ENCODE results near the gene PRDM16.

Gene PRDM16

DNA sequence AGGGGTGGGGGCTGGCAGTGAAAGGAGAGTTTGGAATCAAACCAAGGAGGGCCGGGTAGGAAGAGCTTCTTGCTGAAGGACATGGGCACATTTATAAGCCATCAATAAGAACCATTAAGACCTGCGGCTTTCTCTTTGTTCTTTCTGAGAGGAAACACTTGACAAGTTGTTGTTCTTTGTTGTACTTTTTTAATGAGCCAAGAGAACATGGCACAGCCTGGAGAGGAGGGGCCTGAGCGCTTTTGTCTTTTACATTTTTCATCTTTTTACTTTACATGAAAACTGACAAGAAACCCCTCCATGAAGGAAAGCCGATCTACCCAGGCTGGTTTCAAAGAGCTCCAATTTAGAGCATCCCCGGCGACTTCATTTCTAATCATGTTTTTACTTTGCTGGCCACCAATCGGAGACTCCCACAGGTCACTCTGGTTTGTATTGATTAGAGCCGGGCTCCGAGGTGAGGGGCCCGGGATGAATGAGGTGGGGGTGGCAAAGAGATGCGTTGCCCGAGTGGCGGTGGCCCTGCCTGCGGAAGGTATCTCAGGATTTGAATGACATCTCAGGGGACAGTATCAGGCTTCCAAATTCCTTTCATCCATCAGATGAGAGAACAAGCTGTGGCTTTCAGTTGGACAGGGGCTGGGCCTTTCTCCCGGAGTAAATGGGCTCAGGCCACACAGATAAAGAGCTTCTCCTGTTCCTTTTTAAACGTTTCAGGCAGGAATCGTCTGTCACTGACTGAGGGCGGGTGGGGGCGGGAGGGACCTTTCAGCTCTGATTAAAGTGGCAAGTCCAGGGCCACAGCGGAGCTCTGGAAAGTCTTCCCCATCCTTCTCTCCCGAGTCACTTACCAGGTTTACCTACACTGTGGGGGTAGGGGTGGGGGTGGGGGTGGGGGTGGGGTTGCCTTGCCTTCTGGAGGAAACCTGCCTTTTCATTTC lies 246.7 kb downstream of the PRDM16 start:
- Histone ChIP-seq H3K9me3 (ENCODE audit: control insufficient read depth, low read length) (no peaks in the 10 kb centered on the region), H3K4me1 (ENCODE audit: control insufficient read depth, insufficient read depth, low read length) (peaks cover 47% of the 10 kb centered on the region)

DNA sequence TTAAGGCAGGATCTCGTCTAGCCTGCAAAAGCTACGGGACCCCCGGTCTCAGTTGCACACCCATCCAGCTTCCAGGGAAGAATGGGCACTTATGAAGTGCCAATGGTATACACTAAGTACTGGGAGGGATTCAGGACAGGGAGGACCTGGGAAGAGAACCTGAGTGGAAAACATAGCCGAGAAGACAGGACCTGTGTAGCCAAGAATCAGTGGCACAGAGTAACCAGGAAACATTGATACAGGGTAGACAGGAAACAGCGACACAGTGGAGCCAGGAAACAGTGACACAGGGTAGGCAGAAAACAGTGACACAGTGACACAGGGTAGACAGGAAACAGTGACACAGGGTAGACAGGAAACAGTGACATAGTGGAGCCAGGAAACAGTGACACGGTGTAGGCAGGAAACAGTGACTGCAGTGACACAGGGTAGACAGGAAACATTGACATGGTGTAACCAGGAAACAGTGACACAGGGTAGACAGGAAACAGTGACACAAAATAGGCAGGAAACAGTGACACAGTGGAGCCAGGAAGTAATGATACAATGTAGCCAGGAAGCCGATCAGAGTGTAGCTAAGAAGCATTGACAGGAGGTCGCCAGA lies 247.4 kb downstream of the PRDM16 start:
- H3K9me3 ChIP-seq (ENCODE audit: control insufficient read depth, low read length), result no peaks in the 10 kb centered on the region
- no peak overlapping the region for H3K4me3 ChIP-seq (ENCODE audit: low read length)
- H3K4me1 ChIP-seq (ENCODE audit: control insufficient read depth, insufficient read depth, low read length), result peaks cover 55% of the 10 kb centered on the region
- H3K9ac ChIP-seq (ENCODE audit: low read length), result no peak overlapping the region
- no peaks in the 10 kb centered on the region for H3K27me3 ChIP-seq (ENCODE audit: control insufficient read depth, insufficient read depth, low read length)
- H3K36me3 ChIP-seq (ENCODE audit: control insufficient read depth, insufficient read depth, low read length), result no peaks in the 10 kb centered on the region

More for the DNA sequence above, 246.7 kb downstream of the PRDM16 start:
- H3K4me3 ChIP-seq (ENCODE audit: low read length), result no peak overlapping the region
- H3K36me3 ChIP-seq (ENCODE audit: control insufficient read depth, insufficient read depth, low read length), result no peaks in the 10 kb centered on the region
- no peaks in the 10 kb centered on the region for H3K27me3 ChIP-seq (ENCODE audit: control insufficient read depth, insufficient read depth, low read length)
- no peak overlapping the region for H3K9ac ChIP-seq (ENCODE audit: low read length)

DNA sequence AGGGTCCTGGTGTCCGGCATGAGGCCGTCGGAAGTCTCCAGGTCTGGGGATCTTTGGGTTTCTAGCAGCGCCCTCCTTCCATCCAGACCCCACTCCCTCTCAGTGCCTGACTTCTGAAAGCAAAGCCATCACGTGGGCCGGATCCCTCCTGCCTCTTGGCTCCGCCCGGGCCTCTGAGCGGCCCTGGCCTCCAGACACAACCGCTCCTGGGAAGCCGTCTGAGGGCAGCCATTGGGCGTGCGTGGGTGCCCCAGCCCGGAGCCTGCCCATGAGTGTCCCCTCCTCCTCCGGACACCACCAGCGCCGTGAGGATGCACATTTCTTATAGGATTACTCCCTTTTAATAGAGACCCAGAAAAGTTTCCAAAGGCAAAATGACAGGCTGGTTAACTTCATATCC lies 248.5 kb downstream of the PRDM16 start:
- peaks cover 59% of the 10 kb centered on the region for H3K4me1 ChIP-seq (ENCODE audit: control insufficient read depth, insufficient read depth, low read length)
- H3K36me3 ChIP-seq (ENCODE audit: control insufficient read depth, insufficient read depth, low read length), result no peaks in the 10 kb centered on the region
- no peak overlapping the region for H3K4me3 ChIP-seq (ENCODE audit: low read length)
- no peaks in the 10 kb centered on the region for H3K27me3 ChIP-seq (ENCODE audit: control insufficient read depth, insufficient read depth, low read length)
- no peaks in the 10 kb centered on the region for H3K9me3 ChIP-seq (ENCODE audit: control insufficient read depth, low read length)
- no peak overlapping the region for H3K9ac ChIP-seq (ENCODE audit: low read length)

DNA sequence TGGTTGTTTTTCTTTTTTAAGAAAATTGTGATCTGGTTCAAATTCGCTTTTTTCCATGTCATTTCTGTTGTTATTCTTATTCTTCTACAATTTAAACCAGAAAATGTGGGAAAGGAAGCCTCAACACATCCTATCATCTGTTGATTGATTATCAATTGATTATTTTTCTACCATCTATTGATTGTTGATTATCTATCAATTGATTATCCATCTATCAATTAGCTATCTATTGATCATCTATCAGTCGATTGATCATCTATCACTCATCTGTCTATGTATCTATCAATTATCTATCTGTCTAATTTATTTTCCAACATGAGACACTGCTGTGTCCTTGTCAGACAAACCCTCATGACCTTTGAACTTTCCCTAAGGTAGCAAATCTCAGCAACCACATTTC lies 249.3 kb downstream of the PRDM16 start:
- Histone ChIP-seq H3K36me3 (ENCODE audit: control insufficient read depth, insufficient read depth, low read length) (no peaks in the 10 kb centered on the region), H3K9me3 (ENCODE audit: control insufficient read depth, low read length) (no peaks in the 10 kb centered on the region), H3K9ac (ENCODE audit: low read length) (no peak overlapping the region), H3K4me1 (ENCODE audit: control insufficient read depth, insufficient read depth, low read length) (peaks cover 61% of the 10 kb centered on the region), H3K4me3 (ENCODE audit: low read length) (no peak overlapping the region), H3K27me3 (ENCODE audit: control insufficient read depth, insufficient read depth, low read length) (no peaks in the 10 kb centered on the region)

DNA sequence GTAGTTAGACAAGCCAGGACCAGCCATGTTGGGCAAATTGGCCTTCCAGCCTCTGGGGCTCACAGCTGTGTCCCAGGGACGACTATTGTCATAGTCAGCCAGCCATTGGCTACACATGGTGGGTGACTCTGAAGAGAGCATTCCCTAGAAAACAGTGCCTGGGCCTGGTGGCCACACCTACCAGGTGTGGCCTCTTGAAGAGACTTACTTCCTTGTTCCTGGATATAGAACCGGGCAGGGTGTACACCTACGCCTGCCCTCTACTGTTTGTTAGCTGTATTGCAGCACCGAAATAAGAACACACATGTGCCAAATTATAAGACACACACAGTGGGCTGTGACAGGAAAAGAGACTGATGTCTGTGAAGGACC lies 250.9 kb downstream of the PRDM16 start:
- Histone ChIP-seq H3K4me1 (ENCODE audit: control insufficient read depth, insufficient read depth, low read length) (peaks cover 57% of the 10 kb centered on the region), H3K27me3 (ENCODE audit: control insufficient read depth, insufficient read depth, low read length) (no peaks in the 10 kb centered on the region), H3K9ac (ENCODE audit: low read length) (peak overlapping the region; percentile 20)

DNA sequence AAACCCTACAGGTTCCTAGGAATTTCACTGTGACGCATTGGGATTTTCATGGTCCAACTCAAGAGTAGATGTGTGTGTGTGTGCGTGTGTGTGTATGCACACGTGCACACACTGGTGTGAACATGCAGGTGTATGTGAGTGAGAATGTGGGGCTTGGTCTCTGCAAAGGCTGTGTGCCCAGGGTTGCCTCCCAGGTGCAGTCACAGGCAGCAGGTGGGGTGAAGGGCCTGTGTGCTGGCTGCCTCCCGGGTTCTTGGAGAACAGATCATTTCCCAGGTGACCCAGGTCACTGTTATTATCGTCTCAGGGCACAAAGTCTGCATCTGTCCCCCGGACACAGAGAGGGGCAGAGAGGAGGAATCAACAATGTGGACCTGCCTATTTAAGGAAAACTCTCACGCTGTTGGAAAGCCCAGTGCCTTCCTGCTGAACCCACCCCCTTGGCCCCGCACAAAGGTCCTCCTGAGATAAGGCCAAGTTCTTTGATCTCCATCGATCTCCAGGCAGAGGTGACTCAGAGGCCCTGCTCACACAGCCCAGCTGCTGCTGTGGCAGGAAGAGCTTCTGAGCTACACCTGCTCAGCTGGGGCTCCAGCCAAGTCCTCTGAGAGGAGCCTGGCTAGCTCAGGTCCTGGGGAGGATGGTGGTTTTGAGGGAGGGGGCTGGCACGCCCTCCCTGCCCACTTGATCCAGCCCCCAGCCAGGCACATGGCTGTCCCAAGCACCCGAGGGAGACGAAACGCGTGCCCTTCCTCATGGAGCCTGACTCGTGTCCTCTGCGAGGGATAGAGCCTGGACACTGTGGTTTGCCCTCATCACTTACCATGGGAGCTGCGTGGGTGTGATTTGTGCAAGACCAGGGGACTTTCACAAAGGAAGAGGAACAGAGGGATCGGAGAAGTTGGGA lies 251.5 kb downstream of the PRDM16 start:
- Histone ChIP-seq H3K27me3 (ENCODE audit: control insufficient read depth, insufficient read depth, low read length) (peaks cover 3% of the 10 kb centered on the region), H3K36me3 (ENCODE audit: control insufficient read depth, insufficient read depth, low read length) (no peaks in the 10 kb centered on the region), H3K9ac (ENCODE audit: low read length) (no peak overlapping the region), H3K4me3 (ENCODE audit: low read length) (no peak overlapping the region), H3K9me3 (ENCODE audit: control insufficient read depth, low read length) (no peaks in the 10 kb centered on the region), H3K4me1 (ENCODE audit: control insufficient read depth, insufficient read depth, low read length) (peaks cover 57% of the 10 kb centered on the region)

More for the DNA sequence above, 250.9 kb downstream of the PRDM16 start:
- H3K36me3 ChIP-seq (ENCODE audit: control insufficient read depth, insufficient read depth, low read length), result no peaks in the 10 kb centered on the region
- H3K4me3 ChIP-seq (ENCODE audit: low read length), result no peak overlapping the region
- no peaks in the 10 kb centered on the region for H3K9me3 ChIP-seq (ENCODE audit: control insufficient read depth, low read length)

DNA sequence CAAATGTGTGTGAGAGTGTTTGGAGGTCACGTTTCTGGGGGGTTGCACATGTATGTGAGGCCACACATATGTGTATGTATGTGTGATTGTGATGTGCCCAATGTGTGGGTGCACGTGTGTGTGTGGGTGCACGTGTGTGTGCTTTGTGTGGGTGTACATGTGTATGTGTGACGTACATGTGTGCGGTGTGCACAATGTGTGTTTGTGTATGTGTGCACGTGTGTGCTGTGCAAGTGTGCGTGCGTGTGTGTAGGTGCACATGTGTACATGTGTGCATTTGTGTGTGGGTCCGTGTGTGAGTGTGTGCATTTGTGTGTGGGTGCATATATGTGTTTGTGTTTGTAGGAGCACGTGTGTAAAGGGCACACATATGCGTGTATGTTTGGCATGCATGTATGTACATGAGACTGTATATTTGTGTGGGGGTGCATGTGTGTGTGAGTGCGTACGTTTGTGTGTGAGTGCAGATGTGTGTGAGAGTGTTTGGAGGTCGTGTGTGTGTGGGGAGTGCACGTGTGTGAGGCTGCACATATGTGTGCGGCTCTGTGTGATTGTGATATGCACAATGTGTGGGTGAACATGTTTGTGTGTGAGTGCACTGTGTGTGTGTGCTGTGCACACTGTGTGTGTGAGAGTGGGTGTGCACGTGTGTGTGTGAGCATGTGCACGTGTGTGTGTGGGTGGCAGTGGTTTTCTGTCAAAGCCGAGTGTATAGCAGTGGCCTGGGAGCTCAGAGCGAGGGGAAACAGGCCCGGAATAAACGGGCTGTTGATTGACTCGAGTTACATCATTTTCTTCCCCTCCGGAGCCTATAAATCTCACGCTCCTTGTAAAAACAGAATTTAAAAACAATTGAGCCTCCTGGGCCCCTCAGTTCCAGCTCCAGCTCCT lies 252.8 kb downstream of the PRDM16 start:
- Histone ChIP-seq H3K4me1 (ENCODE audit: control insufficient read depth, insufficient read depth, low read length) (peaks cover 52% of the 10 kb centered on the region), H3K9ac (ENCODE audit: low read length) (no peak overlapping the region), H3K4me3 (ENCODE audit: low read length) (no peak overlapping the region), H3K27me3 (ENCODE audit: control insufficient read depth, insufficient read depth, low read length) (peaks cover 6% of the 10 kb centered on the region), H3K36me3 (ENCODE audit: control insufficient read depth, insufficient read depth, low read length) (no peaks in the 10 kb centered on the region), H3K9me3 (ENCODE audit: control insufficient read depth, low read length) (no peaks in the 10 kb centered on the region)

DNA sequence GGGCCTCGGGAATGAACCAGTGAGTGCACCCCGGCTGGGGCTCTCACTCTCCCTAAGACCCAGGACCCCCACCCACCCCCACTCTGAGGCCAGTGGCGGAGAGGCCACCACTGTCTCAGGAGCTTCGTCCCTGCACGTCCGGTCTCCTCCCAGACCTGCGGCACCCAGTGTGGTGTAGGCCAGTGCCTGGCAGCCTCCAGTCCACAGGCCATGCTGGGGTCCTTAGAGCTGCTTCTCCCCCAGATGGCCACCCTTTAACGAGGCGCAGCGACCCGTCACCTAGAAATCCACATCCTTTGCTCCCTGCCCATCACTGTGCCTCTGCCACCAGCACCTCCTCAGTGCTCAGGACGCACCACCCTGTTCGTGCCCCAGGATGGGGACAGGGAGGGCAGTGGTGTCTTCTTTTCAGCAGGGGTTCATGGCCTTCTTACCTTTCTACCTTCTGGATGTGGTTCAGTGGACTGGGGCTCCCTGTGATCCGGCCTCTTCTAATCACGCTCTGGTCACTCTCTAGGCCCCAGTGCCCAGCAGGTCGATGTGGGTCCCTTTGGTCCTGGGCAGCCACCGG lies 253.5 kb downstream of the PRDM16 start:
- H3K4me1 ChIP-seq (ENCODE audit: control insufficient read depth, insufficient read depth, low read length), result peaks cover 52% of the 10 kb centered on the region
- H3K9ac ChIP-seq (ENCODE audit: low read length), result no peak overlapping the region
- H3K4me3 ChIP-seq (ENCODE audit: low read length), result no peak overlapping the region
- H3K9me3 ChIP-seq (ENCODE audit: control insufficient read depth, low read length), result no peaks in the 10 kb centered on the region
- no peaks in the 10 kb centered on the region for H3K36me3 ChIP-seq (ENCODE audit: control insufficient read depth, insufficient read depth, low read length)
- peaks cover 6% of the 10 kb centered on the region for H3K27me3 ChIP-seq (ENCODE audit: control insufficient read depth, insufficient read depth, low read length)

DNA sequence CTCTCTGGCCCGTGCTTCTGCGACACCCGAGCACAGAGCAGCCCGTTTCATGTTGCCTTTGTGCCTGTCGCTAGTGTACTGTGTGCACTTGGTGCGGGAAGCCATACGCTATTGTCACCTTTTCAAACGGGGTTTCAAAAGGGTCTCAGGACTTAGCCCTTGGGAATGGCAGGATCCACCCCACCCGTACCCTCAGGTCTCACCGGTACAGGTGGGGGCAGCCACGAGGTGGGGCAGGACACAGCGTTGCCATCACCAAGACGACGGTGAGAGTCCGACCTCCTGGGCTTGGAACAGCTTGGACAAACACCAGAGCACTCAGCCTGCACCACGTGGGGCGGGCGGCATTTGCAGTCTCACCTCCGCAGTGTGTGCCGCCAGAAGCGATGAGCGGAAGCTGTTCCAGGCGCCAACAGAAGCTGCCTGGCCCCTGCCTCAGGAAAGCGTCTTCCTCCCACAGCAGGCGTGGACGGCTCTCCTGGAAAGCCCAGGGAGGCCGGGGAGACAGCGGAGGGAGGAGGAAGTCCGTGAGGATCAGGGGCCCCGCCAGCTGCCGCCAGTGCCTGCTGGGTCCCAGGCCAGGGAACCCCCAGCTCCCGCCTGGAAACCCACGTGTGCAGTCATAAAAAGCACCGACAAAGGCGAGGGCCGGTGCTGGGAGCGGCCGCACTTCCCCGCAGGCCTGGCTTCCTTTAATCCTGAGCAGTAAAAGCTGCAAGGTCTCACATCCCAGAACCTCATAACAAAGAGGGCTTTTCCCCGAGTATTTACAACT lies 254.2 kb downstream of the PRDM16 start:
- Histone ChIP-seq H3K36me3 (ENCODE audit: control insufficient read depth, insufficient read depth, low read length) (no peaks in the 10 kb centered on the region), H3K27me3 (ENCODE audit: control insufficient read depth, insufficient read depth, low read length) (peaks cover 6% of the 10 kb centered on the region), H3K4me1 (ENCODE audit: control insufficient read depth, insufficient read depth, low read length) (peaks cover 52% of the 10 kb centered on the region), H3K9ac (ENCODE audit: low read length) (peak overlapping the region; percentile 28), H3K9me3 (ENCODE audit: control insufficient read depth, low read length) (no peaks in the 10 kb centered on the region), H3K4me3 (ENCODE audit: low read length) (no peak overlapping the region)

DNA sequence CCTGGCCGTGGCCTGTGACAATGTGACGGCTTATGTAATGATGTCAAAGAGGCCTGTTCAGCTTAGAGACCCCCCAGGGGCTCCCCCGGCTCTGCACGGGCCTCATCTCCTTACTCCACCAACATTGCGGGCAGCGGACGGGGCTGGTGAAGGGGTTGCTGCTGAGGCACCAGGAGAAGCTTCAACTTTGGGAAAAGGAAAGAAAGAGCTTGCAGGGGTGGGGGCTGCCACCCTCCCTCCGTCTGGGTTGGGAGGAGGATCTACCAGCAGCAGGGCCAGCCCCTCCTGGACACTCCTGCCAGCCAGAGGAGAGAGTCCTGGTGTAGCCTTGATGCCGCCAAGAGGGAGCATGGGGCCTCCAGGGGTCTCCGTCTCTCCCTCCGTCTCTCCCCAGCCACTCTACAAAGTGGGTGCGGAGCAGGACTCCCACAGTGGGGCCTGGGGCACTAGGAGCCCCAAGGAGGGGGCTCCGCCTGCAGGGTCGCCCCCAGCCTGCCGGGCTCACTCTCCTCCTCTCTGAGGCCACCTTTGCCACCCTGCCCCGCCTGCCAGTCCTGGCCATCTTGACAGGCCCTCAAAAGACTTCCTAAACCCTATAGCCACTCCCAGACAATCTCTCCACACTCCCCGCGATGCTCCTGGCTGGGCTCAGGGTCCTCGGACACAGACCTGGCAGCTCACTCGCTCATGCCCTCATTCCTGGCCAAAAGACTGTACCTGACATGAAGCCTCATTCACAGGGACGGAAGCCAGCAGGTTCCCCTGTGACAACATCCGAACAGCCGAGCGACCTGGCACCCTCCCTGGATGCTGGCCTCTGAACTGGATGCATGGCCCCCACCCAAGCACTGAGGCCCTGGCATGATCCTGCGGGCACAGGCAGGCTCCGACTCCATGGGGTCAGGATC lies 255.0 kb downstream of the PRDM16 start:
- H3K9me3 ChIP-seq (ENCODE audit: control insufficient read depth, low read length), result no peaks in the 10 kb centered on the region
- H3K36me3 ChIP-seq (ENCODE audit: control insufficient read depth, insufficient read depth, low read length), result no peaks in the 10 kb centered on the region
- H3K27me3 ChIP-seq (ENCODE audit: control insufficient read depth, insufficient read depth, low read length), result peaks cover 6% of the 10 kb centered on the region
- H3K4me1 ChIP-seq (ENCODE audit: control insufficient read depth, insufficient read depth, low read length), result peaks cover 46% of the 10 kb centered on the region
- no peak overlapping the region for H3K4me3 ChIP-seq (ENCODE audit: low read length)
- H3K9ac ChIP-seq (ENCODE audit: low read length), result peak overlapping the region; percentile 28
